Stimulated activated CD4-positive, alpha-beta T cell treated with anti-CD3 and anti-CD28 coated beads, Interleukin-12 subunit alpha, Interleukin-12 subunit beta, amount 100 ng/mL, for 4 hours (primary cell): ENCODE results near the gene PLCD1.
"Not testable (repeated sequence)": the region's sequence is repeated elsewhere in the genome, so short reads cannot be mapped to it uniquely, and the experiment has no call there.

Experiments used
- DNase-seq: peaks from one replicate; pipeline ENCODE4 v3.0.0-alpha.2; 2020

Gene PLCD1

DNA sequence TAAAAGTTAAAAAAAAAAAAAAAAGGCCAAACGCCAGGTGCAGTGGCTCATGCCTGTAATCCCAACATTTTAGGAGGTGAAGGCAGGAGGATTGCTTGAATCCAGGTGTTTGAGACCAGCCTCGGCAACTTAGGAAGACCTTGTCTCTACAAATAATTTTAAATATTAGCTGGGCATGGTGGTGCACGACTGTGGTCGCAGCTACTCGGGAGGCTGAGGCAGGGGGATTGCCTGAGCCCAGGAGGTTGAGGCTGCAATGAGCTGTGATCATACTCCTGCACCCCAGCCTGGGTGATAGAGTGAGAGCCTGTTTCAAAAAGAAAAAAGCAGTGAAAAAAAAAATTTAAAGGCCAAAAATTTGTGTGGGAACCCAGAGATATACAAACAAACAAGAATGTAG lies 6.8 kb upstream of the PLCD1 start:
- DNase-seq, result no peak

DNA sequence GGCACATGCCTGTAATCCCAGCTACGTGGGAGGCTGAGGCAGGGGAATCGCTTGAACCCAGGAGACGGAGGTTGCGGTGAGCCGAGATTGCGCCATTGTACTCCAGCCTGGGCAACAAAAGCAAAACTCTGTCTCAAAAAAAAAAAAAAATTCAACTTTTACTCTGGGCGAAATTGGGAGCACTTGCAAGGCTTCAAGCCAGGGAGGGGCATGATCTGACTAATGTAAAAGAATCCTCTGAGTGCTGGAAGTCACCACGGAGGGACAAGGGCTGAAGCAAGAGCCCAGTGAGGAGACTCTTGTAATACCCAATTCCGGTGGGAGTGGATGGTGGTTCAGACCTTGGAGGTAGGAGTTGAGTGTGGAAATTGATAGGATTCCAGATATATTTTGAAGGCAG lies 4.9 kb upstream of the PLCD1 start:
- not testable (repeated sequence) for DNase-seq

DNA sequence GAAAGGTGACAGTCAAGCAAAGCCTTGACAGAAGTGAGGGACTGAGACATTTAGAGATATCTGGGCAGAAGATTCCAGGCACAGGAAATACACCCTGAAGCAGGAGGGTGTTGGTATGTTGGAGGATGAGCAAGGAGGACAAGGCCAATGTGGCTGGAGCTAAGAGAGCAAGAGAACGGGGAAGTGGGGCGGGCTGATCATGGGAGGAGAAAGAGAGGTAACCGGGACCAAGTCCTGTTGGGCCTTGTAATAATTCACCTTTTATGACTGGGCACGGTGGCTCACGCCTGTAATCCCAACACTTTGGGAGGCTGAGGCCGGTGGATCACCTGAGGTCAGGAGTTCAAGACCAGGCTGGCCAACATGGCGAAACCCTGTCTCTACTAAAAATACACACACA lies 4.1 kb upstream of the PLCD1 start:
- DNase-seq, result not testable (repeated sequence)

DNA sequence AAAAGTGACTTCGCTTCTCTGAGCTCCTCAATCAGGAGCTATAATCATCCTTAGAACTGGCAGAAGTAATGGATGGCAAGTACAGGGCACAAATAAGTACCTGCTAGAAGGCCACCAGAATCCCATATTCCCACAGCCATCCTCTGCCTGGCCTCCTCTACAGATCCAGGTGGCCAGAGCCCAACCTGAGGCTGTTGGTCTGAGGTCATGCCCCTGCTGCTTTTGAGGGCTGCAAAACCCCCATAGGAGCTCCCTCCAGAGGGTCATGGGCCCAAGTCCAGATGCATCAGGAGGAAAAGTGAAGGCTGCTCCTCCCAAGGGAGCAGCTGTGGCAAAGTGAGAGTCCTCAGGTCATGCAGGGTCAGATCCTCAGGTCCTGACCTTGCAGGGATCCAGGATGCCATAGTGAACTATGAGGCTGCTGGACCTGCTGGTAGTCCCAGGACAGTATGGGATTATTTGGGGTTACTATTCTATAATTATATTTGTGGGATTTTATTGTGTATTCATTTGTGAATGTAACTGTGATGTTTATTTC lies 3.0 kb upstream of the PLCD1 start:
- no peak for DNase-seq

DNA sequence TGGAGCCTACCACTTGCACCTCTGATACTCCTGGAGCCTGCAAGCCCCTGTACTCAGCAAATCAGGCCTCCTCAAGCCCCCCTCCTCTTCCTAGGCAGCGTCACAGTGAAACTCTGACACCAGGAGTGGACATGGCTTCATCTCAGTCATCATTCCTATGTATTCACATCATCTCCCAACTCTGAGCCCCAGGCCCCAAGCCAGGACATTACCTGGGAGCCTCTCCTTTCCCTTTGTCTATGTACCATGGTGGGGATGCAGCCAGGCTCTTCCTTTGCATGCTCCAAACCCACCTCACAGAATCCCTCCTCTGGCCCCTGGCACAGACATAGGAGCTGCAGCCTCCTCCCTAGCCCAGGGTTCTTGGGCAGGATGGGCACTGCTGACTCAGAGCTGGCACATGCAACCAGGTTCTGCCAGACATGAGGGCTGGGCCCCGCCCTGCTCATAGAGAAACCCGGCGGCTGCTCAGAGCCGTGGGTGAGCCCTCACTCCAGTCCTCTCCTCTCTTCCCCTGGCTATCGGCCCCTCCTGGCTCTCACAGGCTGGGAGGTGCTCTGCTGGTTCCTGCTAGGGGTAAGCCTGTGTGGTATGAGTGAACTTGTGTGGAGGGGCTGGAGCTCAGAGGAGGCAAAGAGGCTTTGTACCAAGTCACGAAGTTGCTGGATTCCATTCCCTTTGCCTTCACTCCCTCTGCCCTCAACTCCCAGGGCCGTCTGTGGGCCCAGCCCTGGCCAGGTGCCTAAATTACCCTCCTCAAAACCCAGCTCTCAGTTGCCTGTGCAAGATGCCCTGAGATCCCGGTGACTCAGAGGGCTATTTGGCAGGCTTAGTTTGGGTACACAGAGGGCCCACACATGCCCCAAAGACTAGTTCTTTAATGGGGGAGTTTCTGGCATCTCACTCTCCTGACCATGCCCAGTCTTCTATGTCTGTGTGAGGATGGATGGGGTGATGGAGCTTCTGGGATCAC lies 1.9 kb upstream of the PLCD1 start:
- DNase-seq, result peak; percentile 41

DNA sequence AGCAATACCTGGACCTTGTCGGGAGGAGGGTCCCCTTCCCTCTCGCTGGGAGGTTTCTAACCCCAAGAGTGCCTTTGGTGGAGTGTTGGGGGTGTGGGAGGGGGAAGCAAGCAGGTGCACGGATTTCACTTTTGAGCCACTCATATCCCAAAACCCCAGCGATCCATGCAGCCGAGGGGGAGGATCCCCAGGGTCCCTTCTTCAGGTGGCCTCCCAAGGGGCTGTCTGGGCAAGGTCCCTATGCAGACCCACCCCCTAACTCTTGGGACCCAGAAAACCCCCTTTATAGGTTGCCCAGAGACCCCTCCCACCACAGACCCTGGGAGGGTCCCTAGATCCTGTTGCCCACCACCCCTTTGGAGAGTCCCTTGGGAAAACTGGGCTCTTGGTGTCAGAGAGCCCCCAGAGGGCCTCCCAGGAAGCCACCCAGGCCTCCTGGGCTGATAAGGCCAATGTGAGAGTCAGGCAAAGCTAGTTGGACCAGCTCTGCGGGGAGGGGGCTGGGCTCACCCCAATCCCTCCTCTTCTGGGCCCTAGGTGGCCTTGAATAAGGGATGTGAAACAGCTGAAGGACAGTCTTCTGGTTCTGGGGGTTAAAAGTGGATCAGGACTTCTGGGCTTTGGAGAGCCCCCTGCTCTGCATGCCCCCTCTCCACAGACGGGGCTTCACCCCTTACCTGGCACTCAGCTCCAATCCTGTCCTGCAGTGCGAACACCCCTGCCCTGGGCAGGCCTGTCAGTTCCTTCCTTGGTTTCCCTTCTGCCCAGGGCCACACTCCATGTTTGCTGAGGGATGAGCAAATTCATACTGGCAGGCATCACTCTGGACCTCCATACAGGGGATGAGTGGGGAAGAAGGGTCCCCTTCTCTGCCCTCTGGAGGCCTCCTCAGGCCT lies 932 bp upstream of the PLCD1 start:
- no peak for DNase-seq

DNA sequence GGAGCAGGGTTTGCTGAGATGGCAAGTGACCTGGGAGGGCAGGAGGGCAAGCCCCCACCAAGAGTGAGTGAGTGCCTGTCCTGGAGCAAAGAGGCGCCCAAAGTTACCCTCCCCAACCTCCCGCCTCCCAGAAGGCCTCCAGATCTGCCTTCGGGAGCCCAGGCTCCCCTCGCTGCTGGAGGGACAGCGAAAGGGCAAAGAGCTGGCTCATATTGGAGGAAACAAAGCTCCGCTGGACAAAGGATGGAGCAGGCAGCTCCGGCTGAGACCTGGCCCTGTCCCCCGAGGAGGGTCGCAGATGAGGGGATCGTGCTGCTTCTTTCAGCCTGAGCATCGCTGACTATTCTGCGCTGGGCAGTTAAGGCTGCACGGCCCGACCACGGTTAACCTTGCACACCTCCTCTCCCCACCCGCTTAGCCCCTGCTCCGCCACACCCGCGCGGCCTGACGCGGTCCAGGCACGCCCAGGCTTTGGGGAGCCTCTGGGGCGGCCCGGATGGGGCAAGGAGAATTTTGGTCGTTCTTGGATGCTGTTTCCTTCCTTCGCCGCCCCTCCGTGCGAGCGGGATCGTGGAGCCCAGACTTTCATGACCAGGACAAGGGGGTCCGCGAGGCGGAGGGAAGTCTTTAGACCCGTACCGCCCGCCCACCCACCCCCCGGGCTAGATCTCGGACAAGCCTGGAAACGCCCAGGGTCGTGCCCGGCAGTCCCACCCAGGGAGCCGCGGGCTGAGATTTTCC lies 651 bp downstream of the PLCD1 start:
- DNase-seq, result no peak

DNA sequence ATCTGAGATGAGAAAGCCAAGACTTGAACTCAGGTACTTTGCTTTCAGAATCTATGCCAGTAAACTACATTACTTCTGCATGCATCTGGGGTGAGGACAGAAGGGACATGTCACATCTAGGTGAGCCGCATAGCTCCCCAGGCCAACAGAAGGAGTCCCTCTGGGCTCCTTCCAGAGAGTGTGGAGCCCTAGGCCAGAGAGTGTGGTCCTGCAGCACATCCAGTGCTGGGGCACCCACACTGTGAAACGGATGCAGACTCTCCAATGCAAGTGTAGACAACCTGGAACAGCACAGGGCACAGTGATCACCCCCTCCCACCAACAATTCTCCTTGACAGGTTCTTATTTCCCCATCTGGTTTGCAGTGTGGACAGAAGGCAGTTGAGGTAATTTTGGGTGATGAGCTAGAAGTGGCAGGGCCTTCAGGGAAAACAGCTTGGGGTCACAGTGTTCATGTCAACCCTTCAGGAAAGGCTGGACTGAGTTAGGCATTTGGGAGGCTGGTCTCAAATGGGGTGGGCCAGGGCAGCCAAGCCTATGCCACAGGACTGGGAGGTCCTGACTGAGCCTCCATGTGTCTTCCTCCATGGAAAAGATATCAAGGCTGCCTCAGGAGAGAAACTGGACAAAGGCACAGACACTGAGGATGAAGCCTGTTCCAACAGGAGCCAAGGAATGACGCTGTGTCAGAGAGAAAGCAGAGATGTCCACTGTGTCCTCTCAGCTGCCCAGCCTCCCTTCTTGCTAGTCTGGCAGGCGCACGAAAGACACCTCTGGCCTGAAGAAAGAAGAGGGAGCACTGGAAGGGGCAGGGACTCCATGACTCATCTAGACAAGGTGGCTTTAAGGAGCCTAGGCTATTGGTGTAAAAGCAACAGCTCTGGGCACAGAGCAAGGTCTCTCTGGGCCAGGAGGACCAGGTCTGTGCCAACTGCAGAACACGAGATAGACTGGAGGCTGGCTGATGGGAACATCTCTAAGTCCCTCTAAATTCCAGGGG lies 1.7 kb downstream of the PLCD1 start:
- DNase-seq, result no peak

DNA sequence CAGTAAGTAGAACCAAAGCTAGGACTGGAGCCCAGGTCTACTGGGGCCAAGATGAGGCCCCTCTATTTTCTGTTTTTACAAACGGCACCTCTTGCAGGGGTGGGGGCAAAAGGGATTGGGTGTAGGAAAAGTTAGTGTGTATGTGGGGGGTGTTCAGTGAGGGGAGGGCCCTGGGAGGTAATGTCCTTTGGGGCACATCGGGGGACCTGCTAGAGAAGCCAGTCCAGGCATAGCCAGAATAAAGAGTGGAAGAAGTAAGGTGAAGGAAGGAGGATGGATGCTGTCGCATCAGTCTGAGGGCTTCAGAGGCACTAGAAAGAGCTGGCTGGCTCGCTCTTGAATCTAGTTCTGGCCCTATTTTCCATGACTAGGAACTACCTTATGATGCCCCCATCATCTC lies 2.6 kb downstream of the PLCD1 start:
- no peak for DNase-seq

DNA sequence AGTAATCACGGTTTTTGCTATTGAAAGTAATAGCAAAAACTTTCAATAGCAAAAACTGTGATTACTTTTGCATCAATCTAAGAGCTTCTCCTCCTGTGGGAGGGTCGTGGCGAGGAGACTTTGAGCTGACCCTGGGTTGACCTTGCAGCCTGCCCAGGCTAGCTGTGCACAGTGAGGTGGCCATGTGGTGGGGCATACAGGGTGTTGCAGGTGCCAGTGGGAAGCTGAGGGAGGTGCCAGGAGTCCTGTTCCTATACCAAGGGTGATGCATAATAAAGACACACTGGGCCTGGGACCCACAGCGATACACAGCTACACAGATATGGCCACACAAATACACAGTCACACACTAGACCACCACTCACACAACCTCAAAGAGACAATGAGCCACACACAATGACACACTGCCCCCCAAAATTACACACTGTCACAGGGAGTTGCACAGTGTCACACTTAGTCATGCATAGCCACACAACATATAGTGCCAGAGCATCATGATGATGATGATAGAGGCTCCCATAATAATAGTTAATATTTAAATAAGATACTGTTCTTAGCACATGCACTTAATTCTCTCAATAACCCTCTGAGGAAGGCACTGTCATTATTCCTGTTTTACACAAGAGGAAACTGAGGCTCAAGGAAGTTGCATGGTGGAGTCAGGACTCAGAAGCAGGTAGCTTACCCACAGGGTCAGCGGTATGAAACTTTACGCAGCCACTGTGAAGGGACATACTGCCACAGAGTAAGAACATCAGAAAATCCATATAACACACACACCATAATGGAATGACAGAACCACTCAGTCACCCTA lies 6.3 kb downstream of the PLCD1 start:
- DNase-seq, result no peak

DNA sequence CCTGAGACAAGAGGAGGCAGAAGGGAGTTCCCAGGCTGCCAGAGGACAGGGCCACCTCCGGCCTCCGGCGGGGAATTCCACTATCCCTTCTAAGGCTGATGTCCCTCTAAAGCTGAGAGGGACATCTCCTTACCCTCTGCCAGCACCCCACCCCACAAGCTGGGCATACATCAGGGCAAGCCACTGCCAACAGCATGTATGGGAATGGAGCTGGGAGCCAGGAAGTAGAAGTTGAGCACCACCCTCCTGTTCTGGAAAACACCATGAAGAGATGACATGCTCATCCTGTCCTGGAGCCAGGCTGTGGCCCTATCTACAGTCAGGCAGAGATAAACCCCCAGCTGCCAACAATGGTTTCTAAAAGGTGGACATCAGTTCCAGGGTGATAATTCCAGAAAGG lies 7.1 kb downstream of the PLCD1 start:
- DNase-seq, result no peak

DNA sequence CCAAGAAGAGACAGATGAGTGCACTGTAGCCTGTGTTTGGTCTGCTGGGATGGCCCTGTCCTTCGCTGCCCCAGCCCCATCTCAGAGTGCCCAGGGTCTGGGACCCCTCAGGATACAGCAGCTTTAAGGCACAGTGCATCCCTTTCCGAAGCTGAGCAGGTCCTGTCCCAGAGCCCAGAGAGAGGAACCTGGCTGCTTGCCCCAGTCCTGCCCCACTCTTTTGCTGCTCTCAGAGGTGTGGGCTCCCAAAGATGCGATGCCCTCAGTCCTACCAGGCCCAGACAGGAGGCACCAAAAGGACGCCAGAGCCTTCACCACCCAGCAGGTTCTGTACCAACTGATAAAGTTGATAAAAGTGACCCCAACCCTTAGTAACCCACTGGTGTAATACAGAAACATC lies 8.2 kb downstream of the PLCD1 start:
- DNase-seq, result no peak

DNA sequence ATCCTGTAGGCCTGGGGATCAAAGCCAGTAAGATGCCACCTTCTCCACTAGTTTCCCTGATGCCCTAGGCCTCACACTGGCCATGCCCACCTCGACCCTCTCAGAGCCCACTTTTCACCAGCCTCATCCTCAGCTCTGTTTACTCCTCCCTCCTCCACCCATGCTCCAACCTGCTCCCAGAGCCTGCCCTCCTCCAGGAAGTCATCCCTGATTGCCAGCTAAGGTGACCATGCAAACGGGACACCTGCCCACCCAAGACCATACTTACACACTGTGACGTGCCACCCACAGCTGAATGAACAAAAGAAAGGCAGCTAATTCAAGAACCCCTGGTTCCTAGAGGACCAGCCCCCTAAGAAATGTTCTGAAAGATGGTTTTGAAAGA lies 9.1 kb downstream of the PLCD1 start:
- no peak for DNase-seq

DNA sequence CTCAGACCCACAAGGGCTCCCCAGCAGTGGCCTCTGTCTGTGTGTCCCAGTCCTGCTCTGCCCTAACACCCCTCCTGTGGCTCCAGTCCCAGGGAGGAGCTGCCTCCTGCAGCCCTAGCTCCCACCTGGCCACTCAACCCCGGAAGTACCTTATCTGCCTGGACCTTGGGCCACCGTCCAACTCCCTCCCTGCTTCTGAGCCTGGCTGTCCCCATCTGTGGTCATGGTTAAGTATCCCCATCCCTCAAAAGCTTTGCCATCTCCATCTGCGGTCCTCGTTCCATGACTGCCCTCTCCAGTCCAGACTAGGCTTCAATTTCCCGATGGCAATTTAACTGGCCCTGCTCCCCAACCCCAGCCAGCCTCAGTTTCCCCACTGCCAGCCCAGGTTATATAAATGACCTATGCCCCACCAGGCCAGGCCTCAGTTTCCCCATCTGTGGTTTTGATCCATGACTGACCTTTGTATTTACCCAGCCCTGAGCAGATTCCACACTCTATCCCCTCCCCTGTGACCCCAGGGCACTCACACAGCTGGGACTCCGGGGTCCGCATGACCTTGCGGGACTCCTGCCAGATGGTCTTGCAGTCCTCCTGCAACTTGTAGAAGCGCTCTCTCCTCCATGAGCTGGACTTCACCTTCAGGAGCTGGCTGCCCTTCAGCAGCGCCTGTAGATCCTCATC lies 9.6 kb downstream of the PLCD1 start:
- no peak for DNase-seq

DNA sequence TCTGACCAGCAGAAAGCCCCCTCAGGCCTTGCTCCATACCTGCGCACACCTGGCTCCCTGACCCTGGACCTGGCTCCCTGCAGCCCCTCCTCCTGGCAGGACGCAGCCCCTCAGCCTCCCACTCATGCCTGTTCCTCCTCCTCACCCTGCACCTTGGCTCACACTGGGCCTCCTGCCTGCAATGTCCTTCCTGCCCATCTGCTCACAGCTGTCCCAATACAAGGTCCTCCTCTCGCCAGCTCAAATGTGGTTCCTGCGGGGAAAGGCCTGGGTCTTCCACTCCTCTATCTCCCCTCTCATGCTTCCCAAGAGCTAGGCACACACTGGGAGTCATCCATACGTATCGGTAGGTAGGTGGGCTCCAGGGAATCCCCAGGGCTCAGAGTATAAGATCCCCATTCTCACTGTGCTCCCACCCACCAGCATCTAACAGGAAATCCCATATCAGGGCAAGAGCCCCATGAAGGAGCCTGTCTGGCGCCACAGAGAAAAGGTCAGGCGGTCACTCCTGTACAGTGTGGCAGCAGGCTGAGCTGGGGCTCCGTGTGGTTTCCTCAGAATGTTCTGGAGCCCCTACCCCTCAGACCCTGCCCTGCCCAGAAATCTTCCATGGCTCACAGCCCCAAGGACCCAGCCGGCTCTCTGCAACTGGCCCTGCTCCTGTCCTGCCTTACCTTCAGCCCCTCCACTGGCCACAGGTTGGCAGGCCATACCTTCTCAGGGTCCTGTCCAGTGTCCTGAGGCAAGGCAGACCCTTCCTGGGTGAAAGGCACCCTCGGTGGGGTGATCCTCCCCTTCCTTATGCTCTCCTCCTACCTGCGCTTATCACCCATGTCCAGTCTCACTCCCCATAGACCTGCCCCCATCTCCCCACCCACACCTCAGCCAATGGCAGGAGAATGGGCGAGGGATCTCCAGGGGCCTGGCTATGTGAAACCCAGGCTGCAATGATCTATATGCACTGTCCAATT lies 10.9 kb downstream of the PLCD1 start:
- no peak for DNase-seq

DNA sequence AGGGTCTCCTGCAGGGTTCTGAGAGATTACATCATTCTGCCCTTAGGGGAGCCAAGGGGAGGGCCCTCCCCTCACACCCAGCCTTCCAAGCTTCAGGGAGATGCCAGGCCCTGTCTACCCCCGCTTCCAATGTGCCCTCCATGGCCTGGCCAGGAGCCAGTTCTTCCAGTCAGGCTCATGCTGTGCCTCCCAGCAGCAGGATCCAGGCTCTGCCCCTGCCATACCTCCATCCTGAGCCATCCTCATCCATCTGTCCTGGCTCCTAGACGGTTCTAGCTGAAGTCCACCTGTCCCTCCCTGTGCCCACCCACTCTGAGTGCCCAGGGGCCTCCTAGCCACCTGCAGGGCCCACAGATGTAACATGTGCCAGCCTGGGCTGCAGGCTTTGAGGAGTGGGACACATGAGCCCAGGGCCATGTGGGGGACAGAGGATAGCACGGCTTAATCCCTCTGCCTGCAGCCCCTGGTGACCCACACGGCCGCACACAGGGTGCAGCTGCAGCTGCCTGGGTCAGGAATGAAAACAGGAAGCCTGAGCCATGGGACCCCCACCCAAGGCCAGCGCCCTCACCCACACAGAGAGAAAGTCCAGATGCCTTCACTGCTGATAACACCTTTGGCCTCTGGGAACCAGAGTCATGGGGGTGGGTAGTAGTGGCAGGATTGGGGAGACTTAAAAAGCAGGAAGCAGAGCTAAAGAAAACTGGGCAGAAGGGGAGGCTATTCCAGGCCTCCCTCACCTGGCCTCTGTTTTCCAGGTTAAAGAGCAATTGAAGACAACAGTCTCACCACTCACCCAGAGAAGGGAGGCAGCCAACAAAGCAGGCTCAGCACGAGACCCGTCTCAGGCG lies 11.8 kb downstream of the PLCD1 start:
- DNase-seq, result no peak

DNA sequence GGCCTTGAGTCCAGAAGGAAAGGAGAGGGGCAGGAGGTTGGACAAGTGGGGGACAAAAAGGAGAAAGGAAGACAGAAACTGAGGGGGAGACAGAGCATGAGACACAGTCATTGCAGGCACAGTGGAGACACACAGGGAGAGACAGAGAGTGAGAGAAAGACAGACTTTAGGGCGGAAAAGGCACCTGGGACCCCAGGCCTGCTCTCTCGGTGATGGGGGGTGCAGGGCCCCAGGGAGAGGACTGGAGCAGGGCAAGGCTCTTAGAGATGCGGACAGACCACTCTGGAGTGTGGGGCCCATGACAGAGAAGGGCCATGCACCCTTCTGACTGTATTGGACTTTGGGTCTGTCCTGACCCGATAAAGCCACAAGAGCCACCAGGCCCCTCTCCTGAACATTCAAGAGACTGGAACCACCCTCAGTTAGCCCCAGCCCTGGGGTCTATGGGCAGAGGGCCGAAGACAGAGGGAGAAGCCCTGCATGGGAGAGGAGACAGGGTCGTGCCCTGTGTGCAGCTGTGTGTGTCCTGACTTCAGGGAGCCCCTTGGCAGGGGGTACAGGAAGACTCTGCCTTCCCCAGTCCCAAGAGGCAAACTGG lies 12.5 kb downstream of the PLCD1 start:
- no peak for DNase-seq
